ENCODE results near the gene LRP1B.

DNA sequence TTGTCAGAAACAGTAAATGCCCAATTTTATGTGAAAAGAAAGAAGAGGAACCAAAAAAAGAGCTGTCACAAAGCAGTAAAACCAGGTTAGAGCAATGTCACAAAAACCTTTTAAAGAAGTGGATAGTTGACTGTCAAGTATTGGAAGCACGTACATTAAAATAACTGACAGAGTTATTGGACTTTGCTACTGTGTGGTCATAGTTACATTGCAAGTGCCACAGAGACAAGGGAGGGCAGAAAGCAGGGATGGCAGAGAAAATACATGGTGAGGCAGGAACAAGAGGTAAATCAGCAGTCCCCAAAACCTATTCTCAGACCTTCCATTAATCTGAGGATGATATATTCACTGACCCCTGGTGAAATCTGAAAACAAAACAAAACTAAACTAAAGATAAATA lies 116.3 kb downstream of the LRP1B start:
- TF ChIP-seq ZFP30 (CRISPR knock-in tag; IDR thresholded peaks at IDR 0.05) (no peak), PPARA (CRISPR knock-in tag; IDR thresholded peaks at IDR 0.05; ENCODE audit: borderline replicate concordance) (no peak), OSR1 (CRISPR knock-in tag; IDR thresholded peaks at IDR 0.05) (no peak), ZNF565 (CRISPR knock-in tag; conservative IDR thresholded peaks at IDR 0.05; ENCODE audit: low read depth) (no peak), ZC3H10 (CRISPR knock-in tag; IDR thresholded peaks at IDR 0.05) (no peak), CSDC2 (CRISPR knock-in tag; IDR thresholded peaks at IDR 0.05) (no peak), GLIS3 (CRISPR knock-in tag; IDR thresholded peaks at IDR 0.05) (no peak)
- TF ChIP-seq, protein P1, sequence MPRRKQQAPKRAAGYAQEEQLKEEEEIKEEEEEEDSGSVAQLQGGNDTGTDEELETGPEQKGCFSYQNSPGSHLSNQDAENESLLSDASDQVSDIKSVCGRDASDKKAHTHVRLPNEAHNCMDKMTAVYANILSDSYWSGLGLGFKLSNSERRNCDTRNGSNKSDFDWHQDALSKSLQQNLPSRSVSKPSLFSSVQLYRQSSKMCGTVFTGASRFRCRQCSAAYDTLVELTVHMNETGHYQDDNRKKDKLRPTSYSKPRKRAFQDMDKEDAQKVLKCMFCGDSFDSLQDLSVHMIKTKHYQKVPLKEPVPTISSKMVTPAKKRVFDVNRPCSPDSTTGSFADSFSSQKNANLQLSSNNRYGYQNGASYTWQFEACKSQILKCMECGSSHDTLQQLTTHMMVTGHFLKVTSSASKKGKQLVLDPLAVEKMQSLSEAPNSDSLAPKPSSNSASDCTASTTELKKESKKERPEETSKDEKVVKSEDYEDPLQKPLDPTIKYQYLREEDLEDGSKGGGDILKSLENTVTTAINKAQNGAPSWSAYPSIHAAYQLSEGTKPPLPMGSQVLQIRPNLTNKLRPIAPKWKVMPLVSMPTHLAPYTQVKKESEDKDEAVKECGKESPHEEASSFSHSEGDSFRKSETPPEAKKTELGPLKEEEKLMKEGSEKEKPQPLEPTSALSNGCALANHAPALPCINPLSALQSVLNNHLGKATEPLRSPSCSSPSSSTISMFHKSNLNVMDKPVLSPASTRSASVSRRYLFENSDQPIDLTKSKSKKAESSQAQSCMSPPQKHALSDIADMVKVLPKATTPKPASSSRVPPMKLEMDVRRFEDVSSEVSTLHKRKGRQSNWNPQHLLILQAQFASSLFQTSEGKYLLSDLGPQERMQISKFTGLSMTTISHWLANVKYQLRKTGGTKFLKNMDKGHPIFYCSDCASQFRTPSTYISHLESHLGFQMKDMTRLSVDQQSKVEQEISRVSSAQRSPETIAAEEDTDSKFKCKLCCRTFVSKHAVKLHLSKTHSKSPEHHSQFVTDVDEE (CRISPR knock-in tag; IDR thresholded peaks at IDR 0.05) = no peak
- TF ChIP-seq, protein P2, sequence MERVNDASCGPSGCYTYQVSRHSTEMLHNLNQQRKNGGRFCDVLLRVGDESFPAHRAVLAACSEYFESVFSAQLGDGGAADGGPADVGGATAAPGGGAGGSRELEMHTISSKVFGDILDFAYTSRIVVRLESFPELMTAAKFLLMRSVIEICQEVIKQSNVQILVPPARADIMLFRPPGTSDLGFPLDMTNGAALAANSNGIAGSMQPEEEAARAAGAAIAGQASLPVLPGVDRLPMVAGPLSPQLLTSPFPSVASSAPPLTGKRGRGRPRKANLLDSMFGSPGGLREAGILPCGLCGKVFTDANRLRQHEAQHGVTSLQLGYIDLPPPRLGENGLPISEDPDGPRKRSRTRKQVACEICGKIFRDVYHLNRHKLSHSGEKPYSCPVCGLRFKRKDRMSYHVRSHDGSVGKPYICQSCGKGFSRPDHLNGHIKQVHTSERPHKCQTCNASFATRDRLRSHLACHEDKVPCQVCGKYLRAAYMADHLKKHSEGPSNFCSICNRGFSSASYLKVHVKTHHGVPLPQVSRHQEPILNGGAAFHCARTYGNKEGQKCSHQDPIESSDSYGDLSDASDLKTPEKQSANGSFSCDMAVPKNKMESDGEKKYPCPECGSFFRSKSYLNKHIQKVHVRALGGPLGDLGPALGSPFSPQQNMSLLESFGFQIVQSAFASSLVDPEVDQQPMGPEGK (CRISPR knock-in tag; IDR thresholded peaks at IDR 0.05; ENCODE audit: borderline replicate concordance) = no peak
- TF ChIP-seq, protein P3, sequence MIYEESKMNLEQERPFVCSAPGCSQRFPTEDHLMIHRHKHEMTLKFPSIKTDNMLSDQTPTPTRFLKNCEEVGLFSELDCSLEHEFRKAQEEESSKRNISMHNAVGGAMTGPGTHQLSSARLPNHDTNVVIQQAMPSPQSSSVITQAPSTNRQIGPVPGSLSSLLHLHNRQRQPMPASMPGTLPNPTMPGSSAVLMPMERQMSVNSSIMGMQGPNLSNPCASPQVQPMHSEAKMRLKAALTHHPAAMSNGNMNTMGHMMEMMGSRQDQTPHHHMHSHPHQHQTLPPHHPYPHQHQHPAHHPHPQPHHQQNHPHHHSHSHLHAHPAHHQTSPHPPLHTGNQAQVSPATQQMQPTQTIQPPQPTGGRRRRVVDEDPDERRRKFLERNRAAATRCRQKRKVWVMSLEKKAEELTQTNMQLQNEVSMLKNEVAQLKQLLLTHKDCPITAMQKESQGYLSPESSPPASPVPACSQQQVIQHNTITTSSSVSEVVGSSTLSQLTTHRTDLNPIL (CRISPR knock-in tag; IDR thresholded peaks at IDR 0.05; ENCODE audit: low read depth) = no peak

Measured in SK-N-SH treated with all-trans-retinoic acid at 6 μM for 48 hours (cell line).